Type B pancreatic cell (in vitro differentiated cells): Measurements from ENCODE around the gene NR6A1. TPM values are rescaled to one million over a fixed set of nuclear protein-coding genes. Genes with fewer than 3 reads are reported as not detected.

Experiments used
- DNase-seq: peaks from one replicate; pipeline ENCODE4 v3.0.0; 2021; ENCODE audit warnings: mixed read lengths; ENCODE audit not compliant: unreplicated experiment; ENCODE audit errors: extremely low spot score
- H3K27ac Mint-ChIP-seq: 2 replicates; pipeline ENCODE4 v1.8.0; 2021; ENCODE audit warnings: mild to moderate bottlenecking, mixed read lengths
- H3K27me3 Mint-ChIP-seq: 2 replicates; pipeline ENCODE4 v1.8.0; 2021; ENCODE audit warnings: mixed read lengths
- H3K36me3 Mint-ChIP-seq: 2 replicates; pipeline ENCODE4 v1.8.0; 2021; ENCODE audit warnings: mixed read lengths
- H3K4me1 Mint-ChIP-seq: one replicate; pipeline ENCODE4 v1.8.0; 2021; ENCODE audit warnings: mixed read lengths; ENCODE audit not compliant: unreplicated experiment
- H3K4me3 Mint-ChIP-seq: 2 replicates; pipeline ENCODE4 v1.8.0; 2021; ENCODE audit warnings: mild to moderate bottlenecking, mixed read lengths
- H3K9me3 Mint-ChIP-seq: 2 replicates; pipeline ENCODE4 v1.8.0; 2021; ENCODE audit warnings: mixed read lengths
- total RNA-seq: library from RNA; stranded (reverse); gene quantifications from 2 replicates; pipeline ENCODE4 v1.2.1, GENCODE V29; 2021; ENCODE audit warnings: low replicate concordance
- TF ChIP-seq, protein P1 (sequence below): fragments of 200-600 bp; sonication (generic); conservative IDR thresholded peaks from 2 replicates; pipeline ENCODE4 v1.5.0; 2021; ENCODE audit warnings: antibody characterized with exemption, mild to moderate bottlenecking

The NR6A1 gene
- total RNA-seq, 1 donor from 2014 or later, result 10.0 TPM

DNA sequence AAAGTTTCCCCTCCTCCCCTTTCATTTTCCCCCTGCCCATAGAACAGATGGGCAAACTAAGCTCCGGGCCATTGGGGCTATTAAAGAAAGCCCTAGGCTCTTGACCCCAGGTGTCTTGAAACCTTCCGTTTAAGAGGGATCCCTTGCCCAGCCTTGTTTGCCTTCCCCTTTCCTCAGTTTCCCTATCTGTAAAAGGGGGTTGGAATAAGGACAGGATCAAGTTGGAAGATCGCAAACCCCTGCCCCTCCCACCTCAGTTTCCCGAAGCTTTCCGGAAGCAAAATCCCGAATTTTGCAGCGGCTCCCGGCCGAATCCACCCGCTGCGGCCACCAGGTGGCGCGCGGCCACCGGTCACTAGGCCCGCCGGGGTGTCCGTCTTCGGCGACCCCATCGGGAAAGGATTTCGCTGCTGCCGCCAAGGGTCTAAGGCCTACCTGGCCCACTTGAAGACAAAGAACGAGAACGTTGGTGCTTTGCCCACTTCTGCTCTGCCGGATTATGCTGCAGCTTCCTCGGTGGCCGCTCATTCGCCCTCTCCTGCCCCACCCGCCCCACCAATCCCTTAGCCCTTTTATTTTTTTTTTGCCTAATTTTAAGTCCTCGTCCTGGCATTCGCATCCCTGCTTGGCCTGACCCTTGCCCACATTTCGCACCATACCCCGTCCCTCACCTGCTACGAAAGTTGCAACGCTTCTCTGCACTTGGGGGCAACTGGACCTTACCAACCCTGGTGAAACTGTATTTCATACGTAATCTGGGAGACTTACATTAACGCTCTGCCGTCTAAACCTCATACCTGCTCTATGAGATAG is 962 bp upstream of the NR6A1 start:
- Mint-ChIP-seq H3K27ac (peak overlapping the region; percentile 99), H3K27me3 (peaks cover 52% of the 10 kb centered on the region), H3K4me3 (peak overlapping the region; percentile 95), H3K9me3 (no peaks in the 10 kb centered on the region), H3K4me1 (peaks cover 28% of the 10 kb centered on the region), H3K36me3 (no peaks in the 10 kb centered on the region)
- TF ChIP-seq, protein P1, sequence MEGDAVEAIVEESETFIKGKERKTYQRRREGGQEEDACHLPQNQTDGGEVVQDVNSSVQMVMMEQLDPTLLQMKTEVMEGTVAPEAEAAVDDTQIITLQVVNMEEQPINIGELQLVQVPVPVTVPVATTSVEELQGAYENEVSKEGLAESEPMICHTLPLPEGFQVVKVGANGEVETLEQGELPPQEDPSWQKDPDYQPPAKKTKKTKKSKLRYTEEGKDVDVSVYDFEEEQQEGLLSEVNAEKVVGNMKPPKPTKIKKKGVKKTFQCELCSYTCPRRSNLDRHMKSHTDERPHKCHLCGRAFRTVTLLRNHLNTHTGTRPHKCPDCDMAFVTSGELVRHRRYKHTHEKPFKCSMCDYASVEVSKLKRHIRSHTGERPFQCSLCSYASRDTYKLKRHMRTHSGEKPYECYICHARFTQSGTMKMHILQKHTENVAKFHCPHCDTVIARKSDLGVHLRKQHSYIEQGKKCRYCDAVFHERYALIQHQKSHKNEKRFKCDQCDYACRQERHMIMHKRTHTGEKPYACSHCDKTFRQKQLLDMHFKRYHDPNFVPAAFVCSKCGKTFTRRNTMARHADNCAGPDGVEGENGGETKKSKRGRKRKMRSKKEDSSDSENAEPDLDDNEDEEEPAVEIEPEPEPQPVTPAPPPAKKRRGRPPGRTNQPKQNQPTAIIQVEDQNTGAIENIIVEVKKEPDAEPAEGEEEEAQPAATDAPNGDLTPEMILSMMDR, result peak; percentile 99
- no peak for DNase-seq

DNA sequence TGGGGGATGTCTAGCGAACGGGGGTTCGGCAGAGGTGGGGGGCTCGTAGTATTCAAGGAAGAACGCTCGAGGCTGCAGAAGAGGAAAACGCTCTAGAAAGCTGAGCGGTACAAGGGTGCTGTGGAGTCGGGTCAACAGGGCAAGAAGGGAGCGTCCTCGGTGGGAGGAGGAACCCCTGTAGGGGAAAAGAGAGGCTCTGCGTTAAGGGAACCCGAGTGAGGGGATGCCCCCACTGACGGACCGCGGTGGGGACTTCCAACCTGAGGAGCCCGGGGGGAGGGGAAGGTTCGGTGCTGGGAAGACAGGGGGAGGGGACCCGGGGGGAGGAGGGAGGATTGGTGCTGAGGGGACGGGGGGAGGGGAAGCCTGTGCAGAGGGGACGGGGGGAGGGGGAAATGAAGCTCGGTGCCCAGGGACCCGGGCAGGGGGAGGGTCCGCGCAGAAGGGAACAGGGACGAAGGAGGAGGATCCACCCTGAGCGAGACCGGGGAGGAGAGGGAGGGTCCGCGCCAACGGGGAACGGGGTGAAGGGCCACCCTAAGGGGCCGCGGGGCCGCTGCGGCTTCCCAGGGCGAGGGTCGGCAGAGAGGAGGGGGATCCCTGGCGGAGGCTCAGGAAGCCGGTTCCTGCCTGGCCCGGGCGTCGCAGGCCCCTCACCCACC is 621 bp downstream of the NR6A1 start:
- peaks cover 51% of the 10 kb centered on the region for H3K27me3 Mint-ChIP-seq
- TF ChIP-seq, protein P1, result no peak
- H3K4me3 Mint-ChIP-seq, result peak overlapping the region; percentile 93
- no peaks in the 10 kb centered on the region for H3K36me3 Mint-ChIP-seq
- no peaks in the 10 kb centered on the region for H3K9me3 Mint-ChIP-seq
- no peak for DNase-seq
- H3K4me1 Mint-ChIP-seq, result peaks cover 19% of the 10 kb centered on the region
- H3K27ac Mint-ChIP-seq, result peak overlapping the region; percentile 88

DNA sequence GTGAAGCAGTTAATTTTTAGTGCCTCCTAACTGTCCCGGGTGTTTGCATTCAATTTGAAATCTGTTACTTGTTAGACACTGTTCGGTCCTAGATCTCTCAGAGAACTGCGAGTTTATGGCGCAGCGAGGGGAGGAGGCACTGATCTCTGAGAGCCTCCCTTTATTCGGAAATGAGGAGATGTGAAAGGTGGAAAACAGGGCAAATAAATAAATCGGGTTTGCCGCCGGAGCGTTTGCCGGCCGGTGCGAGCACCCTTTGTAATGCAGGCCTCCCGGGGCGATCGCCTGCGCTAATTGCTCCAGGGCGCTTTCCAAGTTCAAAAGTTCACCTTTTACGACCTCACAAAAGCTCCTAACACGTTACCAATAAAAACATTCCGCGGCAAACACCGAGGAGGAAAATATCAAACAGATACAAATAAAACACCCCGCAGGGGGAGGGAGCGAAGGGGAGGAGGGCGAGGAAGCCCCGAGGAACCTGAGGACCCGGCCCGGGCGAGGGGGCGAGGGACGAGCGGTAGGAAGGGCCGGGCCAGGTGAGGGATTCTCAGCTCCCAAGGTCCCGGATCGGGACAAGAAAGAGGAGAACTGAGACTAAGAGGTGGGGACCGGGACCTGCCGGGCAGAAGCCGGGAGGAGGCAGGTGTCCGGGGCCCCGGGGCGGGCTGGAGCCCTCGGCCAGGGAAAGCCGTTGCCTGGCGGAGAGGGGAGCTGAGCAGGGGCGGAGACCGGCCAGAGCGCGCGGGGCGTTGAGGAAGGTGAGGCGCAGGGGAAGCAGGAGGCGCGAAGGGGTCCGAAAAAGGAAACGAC is 1.4 kb downstream of the NR6A1 start:
- no peak for DNase-seq
- H3K27ac Mint-ChIP-seq, result peak overlapping the region; percentile 88
- no peaks in the 10 kb centered on the region for H3K9me3 Mint-ChIP-seq
- peak overlapping the region; percentile 93 for H3K4me3 Mint-ChIP-seq
- H3K27me3 Mint-ChIP-seq, result peaks cover 53% of the 10 kb centered on the region
- peaks cover 19% of the 10 kb centered on the region for H3K4me1 Mint-ChIP-seq
- TF ChIP-seq, protein P1, result no peak
- no peaks in the 10 kb centered on the region for H3K36me3 Mint-ChIP-seq

DNA sequence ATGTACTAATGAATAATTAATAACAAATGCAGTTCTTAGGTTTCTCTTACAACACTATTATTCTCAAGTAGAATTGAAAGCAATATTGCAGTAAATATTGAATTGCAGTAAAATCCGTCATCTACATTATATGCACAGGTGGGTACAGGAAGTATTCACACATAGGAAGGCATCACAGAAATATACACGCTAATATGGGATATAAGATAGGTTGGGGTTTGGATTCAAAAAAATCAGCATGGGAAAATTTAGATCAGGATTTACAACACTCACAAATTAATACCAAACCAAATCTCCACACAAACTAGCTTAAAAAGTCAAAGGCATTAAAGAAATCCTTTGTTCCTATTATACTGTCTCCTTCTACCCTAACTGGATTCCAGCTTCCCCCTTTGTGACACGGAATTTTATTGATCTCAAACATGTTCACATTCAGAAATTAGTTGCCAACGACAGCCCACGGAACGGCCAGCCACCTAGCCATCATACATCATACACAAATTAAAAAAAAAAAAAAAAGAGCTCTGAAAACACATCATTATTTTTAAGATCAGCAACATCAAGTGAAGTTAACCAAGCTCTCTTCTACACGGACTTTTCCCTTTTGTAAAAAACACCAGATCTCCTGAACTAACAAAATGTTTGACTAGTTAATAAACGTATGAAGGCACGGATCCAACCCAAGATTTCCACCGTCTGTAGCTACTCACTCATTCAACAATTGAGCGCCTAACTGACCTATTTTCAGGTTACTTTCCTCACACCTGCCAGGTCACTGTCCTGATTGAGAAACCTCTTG is 2.2 kb downstream of the NR6A1 start:
- TF ChIP-seq, protein P1, result no peak
- Mint-ChIP-seq H3K9me3 (no peaks in the 10 kb centered on the region), H3K27me3 (peaks cover 48% of the 10 kb centered on the region), H3K4me1 (peaks cover 19% of the 10 kb centered on the region), H3K36me3 (no peaks in the 10 kb centered on the region), H3K27ac (peak overlapping the region; percentile 87), H3K4me3 (peak overlapping the region; percentile 93)
- DNase-seq, result no peak

DNA sequence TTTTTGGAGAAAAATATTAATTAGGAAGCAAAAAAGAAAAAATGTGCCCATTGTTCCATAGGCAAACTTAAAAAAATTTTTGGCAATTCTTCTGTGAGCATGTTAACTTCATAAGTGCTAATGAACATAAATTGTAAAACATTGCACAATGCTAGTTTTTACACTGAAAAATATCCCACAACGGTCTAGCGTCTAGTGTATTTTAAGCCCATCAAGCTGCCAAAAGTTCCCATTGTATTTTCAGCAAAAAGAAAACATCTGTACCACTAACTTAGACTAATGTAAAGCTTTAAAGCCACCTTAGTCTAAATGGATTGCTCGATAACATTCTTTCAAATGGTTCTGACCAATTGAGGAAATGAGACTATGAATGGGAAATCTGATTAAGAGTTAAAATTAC is 2.8 kb downstream of the NR6A1 start:
- TF ChIP-seq, protein P1, result no peak
- no peak overlapping the region for H3K27ac Mint-ChIP-seq
- no peaks in the 10 kb centered on the region for H3K9me3 Mint-ChIP-seq
- no peaks in the 10 kb centered on the region for H3K36me3 Mint-ChIP-seq
- H3K4me1 Mint-ChIP-seq, result peaks cover 19% of the 10 kb centered on the region
- H3K4me3 Mint-ChIP-seq, result no peak overlapping the region
- peaks cover 48% of the 10 kb centered on the region for H3K27me3 Mint-ChIP-seq
- no peak for DNase-seq
